ENCODE measurements around the gene LAPTM5.

DNA sequence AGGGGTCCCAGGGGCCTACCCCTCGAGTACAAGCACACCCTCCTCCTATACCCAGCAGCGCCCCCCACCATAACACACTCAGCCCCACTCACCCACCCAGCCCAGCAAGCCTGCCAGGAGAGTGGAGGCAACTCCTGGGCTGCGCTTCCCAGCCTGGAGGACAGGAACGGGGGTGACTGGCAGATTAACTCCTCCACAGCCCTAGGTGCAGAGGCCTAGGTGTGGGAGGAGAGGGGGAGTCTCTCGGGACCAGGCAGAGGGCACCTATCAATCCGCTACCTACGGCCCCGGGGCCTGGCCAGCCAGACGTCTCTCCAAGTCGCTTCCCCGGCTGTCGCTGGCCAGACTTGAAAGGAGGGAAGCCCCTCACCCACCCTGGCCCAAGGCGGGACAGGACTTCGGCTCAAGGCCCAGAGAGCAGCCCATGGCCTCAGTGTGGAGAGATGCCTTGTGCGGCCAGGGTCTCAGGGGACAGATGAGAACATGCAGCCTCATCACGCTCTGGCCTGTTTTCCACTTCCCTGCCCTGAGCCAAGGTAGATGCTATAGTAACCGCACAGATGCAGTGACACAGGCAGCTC lies 59.1 kb downstream of the LAPTM5 start:
- TF ChIP-seq, protein P1, sequence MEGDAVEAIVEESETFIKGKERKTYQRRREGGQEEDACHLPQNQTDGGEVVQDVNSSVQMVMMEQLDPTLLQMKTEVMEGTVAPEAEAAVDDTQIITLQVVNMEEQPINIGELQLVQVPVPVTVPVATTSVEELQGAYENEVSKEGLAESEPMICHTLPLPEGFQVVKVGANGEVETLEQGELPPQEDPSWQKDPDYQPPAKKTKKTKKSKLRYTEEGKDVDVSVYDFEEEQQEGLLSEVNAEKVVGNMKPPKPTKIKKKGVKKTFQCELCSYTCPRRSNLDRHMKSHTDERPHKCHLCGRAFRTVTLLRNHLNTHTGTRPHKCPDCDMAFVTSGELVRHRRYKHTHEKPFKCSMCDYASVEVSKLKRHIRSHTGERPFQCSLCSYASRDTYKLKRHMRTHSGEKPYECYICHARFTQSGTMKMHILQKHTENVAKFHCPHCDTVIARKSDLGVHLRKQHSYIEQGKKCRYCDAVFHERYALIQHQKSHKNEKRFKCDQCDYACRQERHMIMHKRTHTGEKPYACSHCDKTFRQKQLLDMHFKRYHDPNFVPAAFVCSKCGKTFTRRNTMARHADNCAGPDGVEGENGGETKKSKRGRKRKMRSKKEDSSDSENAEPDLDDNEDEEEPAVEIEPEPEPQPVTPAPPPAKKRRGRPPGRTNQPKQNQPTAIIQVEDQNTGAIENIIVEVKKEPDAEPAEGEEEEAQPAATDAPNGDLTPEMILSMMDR (IDR thresholded peaks at IDR 0.05), result no peak
- TF ChIP-seq POLR2A (IDR thresholded peaks at IDR 0.05) (no peak), POLR2AphosphoS5 (IDR thresholded peaks at IDR 0.05) (no peak)
